ENCODE data around the gene MYO1H.
"Not testable (repeated sequence)": the region's sequence is repeated elsewhere in the genome, so short reads cannot be mapped to it uniquely, and the experiment has no call there.

Gene MYO1H

GRCh38 chr12:109347589-109347988, at the start of gene MYO1H:
Gene MYO1H (plus strand): TSS chr12:109347900. CDS start chr12:109347961, 61 bp downstream.
- no peak for DNase-seq (ENCODE audit: extremely low read depth in 1 of 2, low read depth in 1 of 2)

GRCh38 chr12:109299849-109300248, 47.9 kb upstream of the MYO1H start:
- DNase-seq (ENCODE audit: extremely low read depth in 1 of 2, low read depth in 1 of 2) = no peak

- DNase-seq (ENCODE audit: extremely low read depth in 1 of 2, low read depth in 1 of 2) = no peak
These were observed 46.0 kb upstream of the MYO1H start for GRCh38 chr12:109301643-109302168.

DNA sequence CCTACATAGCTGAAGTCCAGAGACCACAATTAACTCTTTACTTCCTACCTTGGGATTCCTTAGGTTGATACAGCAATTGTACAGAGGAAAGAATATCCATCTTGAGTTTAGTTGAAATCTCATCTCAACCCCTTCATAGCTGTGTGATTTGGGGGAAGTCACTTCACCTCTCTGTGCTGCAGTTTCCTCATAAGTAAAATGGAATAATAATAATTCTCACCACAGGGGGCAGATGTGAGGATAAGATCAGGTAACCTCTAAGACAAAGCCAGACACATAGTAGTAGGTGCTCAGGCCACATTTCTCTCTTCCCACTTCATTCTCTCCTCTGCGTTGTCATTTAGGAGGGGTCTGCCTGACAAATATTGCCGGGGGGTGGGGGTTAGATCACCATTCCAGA, 45.3 kb upstream of the MYO1H start:
- no peak for DNase-seq (ENCODE audit: extremely low read depth in 1 of 2, low read depth in 1 of 2)

DNA sequence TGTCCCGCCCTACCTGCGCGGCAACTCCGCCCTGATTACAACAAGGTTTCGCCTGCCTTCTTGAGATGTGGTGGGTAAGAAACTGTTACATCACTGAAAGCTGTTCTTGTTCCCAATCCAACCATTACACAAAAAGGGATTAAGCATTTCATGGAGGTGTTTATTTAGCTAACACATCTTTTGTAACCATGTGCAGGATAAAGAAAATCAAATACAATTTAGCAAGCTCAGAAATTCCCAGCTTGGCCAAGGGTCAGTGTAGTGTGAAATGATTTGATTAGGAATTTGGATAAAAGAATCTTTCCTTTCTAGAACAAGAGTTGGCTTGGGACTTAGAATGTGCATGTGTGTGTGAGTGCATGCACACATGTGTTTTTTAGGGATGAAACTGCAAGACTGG, 44.9 kb upstream of the MYO1H start:
- no peak for DNase-seq (ENCODE audit: extremely low read depth in 1 of 2, low read depth in 1 of 2)

- no peak for DNase-seq (ENCODE audit: extremely low read depth in 1 of 2, low read depth in 1 of 2)
These were observed 43.2 kb upstream of the MYO1H start for GRCh38 chr12:109304485-109304884.

DNA sequence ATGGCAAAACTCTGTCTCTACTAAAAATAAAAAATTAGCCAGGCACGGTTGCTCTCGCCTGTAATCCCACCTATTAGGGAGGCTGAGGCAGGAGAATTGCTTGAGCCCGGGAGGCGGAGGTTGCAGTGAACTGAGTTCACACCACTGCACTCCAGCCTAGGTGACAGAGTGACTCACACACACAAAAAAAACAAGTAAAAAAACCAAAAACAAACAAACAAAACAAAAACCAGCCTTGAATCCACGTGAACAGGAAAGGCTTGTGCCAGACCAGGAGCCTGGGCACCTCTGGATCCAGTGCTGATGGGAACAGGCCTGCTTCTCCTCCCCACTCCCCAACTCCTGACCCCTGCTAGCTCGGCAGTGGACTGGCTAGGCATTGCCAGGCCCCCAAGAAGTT, 42.2 kb upstream of the MYO1H start:
- DNase-seq (ENCODE audit: extremely low read depth in 1 of 2, low read depth in 1 of 2) = no peak

DNA sequence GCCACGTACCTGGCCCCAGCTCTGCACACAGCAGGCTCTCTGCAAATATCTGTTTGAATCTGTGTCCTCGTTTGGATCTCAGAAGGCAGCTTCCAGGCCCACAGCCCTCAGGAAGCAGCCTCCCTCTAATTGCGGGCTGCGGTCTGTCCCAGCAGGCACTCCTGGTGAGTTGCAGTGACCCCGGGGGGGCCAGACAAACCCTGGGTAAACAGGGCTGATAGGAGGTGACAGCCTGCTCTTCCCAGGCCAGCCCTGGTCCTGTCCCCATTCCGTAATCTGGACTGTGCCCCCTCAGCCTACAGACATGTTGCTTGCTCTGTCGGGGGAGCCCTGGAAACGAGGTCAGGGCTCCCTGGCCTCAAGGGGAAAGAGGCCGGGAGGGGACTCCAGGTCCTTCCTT, 40.6 kb upstream of the MYO1H start:
- no peak for DNase-seq (ENCODE audit: extremely low read depth in 1 of 2, low read depth in 1 of 2)

GRCh38 chr12:109308534-109309380, 38.9 kb upstream of the MYO1H start, which contains the start of gene FOXN4:
Gene FOXN4 (minus strand): TSS chr12:109309284. CDS start chr12:109308321, 963 bp downstream.
- no peak for DNase-seq (ENCODE audit: extremely low read depth in 1 of 2, low read depth in 1 of 2)

DNA sequence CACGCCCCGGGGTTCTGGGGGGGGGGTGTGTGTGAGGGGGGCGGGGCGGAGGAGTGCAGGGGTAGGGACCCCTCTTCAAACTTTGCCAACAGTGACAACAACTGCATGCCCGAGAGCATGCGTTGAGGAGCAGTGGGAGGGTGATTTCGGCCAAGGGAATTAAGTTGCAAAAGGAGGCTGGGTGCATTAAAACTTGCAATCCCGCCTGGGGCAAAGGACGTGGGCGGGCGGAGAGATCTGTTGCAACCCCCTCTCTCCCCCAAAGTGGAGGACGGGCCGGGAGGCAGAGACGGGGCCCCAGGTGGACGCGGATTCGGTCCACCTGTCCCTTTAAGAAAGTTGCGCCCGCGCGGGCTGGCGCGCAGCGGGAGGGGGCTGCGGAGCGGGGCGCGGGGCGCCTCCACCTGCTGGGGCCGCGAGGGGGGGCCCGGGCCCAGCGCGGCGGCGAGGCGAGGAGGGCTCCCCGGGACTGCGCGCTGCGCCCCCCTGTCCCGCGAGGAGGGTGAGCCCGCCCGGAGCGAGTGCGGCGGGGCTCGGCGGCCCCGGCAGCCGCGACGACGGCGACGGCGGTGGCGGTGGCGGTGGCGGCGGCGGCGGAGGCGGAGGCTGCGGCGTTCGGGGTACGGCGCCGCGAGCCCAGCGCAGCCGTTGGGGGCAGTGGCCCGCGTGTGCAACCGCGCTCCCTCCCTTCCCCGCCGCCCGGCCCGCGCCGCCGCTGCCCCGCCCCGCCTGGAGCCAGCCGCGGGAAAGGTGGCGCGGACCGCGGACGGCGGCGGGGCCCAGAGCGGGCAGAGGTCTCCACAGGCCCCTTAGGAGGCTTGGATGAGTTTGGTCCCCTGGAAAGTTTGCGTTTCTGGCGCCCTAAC, 38.1 kb upstream of the MYO1H start:
- no peak for DNase-seq (ENCODE audit: extremely low read depth in 1 of 2, low read depth in 1 of 2)

- DNase-seq (ENCODE audit: extremely low read depth in 1 of 2, low read depth in 1 of 2) = no peak
These were observed 37.2 kb upstream of the MYO1H start for GRCh38 chr12:109310247-109311125.

DNA sequence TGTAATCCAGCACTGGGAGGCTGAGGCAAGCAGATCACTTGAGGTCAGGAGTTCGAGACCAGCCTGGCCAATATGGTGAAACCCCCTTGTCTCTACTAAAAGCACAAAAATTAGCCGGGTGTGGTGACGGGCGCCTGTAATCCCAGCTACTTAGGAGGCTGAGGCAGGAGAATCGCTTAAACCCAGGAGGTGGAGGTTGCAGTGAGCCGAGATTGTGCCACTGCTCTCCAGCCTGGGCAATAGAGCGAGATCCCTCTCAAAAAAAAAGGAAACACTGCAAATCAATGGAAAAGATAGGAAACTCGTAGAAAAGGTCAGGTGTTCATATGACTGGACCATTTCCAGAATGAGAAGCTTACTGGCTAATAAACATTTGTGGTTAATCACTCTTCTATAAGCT, 26.4 kb upstream of the MYO1H start:
- DNase-seq (ENCODE audit: extremely low read depth in 1 of 2, low read depth in 1 of 2) = not testable (repeated sequence)

DNA sequence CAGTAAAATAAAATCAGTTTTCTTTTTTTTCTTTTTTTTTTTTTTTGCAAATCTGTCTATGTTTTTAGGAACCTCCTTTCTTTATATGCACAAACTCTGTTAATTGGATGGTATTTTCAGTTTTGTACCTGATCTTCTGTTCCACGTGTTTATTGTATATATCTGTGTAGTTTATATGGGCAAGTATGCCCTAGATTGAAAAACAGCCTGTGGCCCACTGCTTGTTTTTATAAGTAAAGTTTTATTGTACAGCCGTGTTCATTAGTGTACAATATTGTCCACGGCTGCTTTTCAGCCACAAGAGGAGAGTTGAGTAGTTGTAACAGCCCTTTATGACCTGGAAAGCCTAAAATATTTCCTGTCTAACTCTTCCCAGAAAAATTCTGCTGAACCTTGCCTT, 18.7 kb upstream of the MYO1H start:
- DNase-seq (ENCODE audit: extremely low read depth in 1 of 2, low read depth in 1 of 2) = no peak

DNA sequence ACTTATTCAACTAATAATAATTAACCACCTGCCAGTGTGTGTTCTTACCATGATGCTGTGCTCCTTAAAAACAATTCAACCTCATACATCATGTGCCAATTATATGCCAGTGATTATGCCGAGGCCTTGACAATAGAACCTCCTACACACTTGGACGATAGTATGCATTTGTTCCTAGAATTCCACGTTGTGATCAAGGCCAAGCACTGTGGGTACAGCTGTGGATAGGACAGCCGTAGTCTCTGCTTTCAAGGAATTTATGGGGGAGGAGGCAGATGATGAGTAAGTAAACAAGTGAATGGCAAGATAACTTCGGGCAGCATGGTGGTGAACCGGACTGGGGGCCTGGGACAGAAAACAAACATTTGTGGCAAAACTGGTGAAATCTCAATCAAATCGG, 18.0 kb upstream of the MYO1H start:
- no peak for DNase-seq (ENCODE audit: extremely low read depth in 1 of 2, low read depth in 1 of 2)

GRCh38 chr12:109330282-109331230, 17.1 kb upstream of the MYO1H start:
- no peak for DNase-seq (ENCODE audit: extremely low read depth in 1 of 2, low read depth in 1 of 2)

- no peak for DNase-seq (ENCODE audit: extremely low read depth in 1 of 2, low read depth in 1 of 2)
These were observed 16.3 kb upstream of the MYO1H start for GRCh38 chr12:109331301-109331952.

- DNase-seq (ENCODE audit: extremely low read depth in 1 of 2, low read depth in 1 of 2) = no peak
These were observed 12.8 kb upstream of the MYO1H start for GRCh38 chr12:109334887-109335286.

DNA sequence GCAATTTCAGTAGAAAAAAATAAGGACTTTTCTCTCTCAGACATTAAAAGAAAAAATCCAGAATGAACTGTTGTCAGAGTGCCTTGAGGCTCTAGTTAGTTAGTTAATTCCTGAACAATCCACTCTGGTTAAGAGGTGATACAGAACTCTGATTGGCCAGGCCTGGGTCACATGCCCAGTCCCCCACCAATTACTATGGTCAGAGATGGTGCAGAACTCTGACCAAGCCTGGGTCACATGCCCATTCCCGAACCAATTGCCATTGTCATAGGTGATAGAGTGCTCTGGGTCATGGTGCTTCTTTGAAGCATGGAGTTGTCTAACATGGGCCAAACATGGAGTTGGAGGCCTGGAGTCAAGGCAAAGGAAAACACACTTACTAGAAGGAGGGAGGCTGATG, 11.1 kb upstream of the MYO1H start:
- DNase-seq (ENCODE audit: extremely low read depth in 1 of 2, low read depth in 1 of 2) = no peak

- DNase-seq (ENCODE audit: extremely low read depth in 1 of 2, low read depth in 1 of 2) = no peak
These were observed 4.0 kb upstream of the MYO1H start for GRCh38 chr12:109343677-109344076.

Data from stimulated activated CD8-positive, alpha-beta memory T cell treated with anti-CD3 and anti-CD28 coated beads, Interleukin-7, amount 100 ng/mL, for 48 hours (primary cell).